Activated CD8-positive, alpha-beta T cell treated with anti-CD3 and anti-CD28 coated beads, Interleukin-2, amount 10 ng/mL, durations not matched to agents 7 days and 5 days (primary cell): ENCODE data around the gene HLA-DRA. TPM values are rescaled to one million over a fixed set of nuclear protein-coding genes. Genes with fewer than 3 reads are reported as not detected.
A peak's percentile ranks its signal among the peaks of the same experiment; 100 is the strongest.

ENCODE experiments used
- ATAC-seq: fragments of 150-1000 bp; cut with Tn5 transposase; one replicate; pipeline ENCODE4 v1.10.0; 2021; ENCODE audit warnings: moderate library complexity
- CTCF ChIA-PET: fragments of 350-600 bp; sonication (Branson Sonifier 250); formaldehyde crosslinking; loops from one replicate; lab custom pipeline; 2021; ENCODE audit warnings: antibody characterized with exemption; lab: Charles Lee
- POLR2A ChIA-PET: fragments of 350-600 bp; sonication (Branson Sonifier 250); formaldehyde crosslinking; loops from one replicate; lab custom pipeline; 2021; ENCODE audit warnings: antibody characterized with exemption; lab: Charles Lee
- DNase-seq: peaks from one replicate; pipeline ENCODE4 v3.0.0-alpha.2; 2020
- H3K27ac Mint-ChIP-seq: one replicate; pipeline ENCODE4 v1.8.0; 2021; ENCODE audit warnings: mild to moderate bottlenecking, mixed read lengths
- H3K27me3 Mint-ChIP-seq: one replicate; pipeline ENCODE4 v1.8.0; 2021; ENCODE audit warnings: low read depth, mixed read lengths
- H3K36me3 Mint-ChIP-seq: one replicate; pipeline ENCODE4 v1.8.0; 2021; ENCODE audit warnings: low read depth, mixed read lengths
- H3K4me1 Mint-ChIP-seq: one replicate; pipeline ENCODE4 v1.8.0; 2021; ENCODE audit warnings: low read depth, mixed read lengths
- H3K4me3 Mint-ChIP-seq: one replicate; pipeline ENCODE4 v1.8.0; 2021; ENCODE audit warnings: mild to moderate bottlenecking, mixed read lengths
- H3K9me3 Mint-ChIP-seq: one replicate; pipeline ENCODE4 v1.8.0; 2022; ENCODE audit warnings: mixed read lengths; ENCODE audit not compliant: insufficient read depth
- total RNA-seq, 2 experiments: library from RNA; stranded (reverse); gene quantifications; one replicate each; pipeline ENCODE4 v1.2.3, GENCODE V29; 2021

The HLA-DRA gene
- total RNA-seq: 10 to 100 TPM; 30.9 to 31.3 TPM

GRCh38 chr6:32439602-32440214 lies at the start of gene HLA-DRA:
Gene HLA-DRA (plus strand): TSS chr6:32439887. CDS start chr6:32439951, 64 bp downstream.
- ATAC-seq: peak; percentile 91
- H3K4me3 Mint-ChIP-seq: peak within 1 kb of the TSS; percentile 70
- DNase-seq: peak; percentile 63
- ChIA-PET CTCF (interaction anchor here (0.8 to 2.9 kb wide), 5 partner anchors 26 to 428 kb away, joined by 3 to 13 read pairs (median 5); no protein-coding TSS in a partner anchor), POLR2A (interaction anchor here (1.1 kb wide), 1 partner anchor 532 kb away, joined by 4 read pairs; no protein-coding TSS in a partner anchor)
- no peaks in the 10 kb centered on the region for H3K9me3 Mint-ChIP-seq
- H3K27ac Mint-ChIP-seq: peak within 1 kb of the TSS; percentile 63
- H3K36me3 Mint-ChIP-seq: peaks cover 1% of the 10 kb centered on the region
- peaks cover 18% of the 10 kb centered on the region for H3K4me1 Mint-ChIP-seq
- H3K27me3 Mint-ChIP-seq: peaks cover 32% of the 10 kb centered on the region

- Mint-ChIP-seq H3K9me3 (no peaks in the 10 kb centered on the region), H3K27me3 (peaks cover 36% of the 10 kb centered on the region), H3K4me1 (no peaks in the 10 kb centered on the region), H3K27ac (no peak overlapping the region), H3K36me3 (no peaks in the 10 kb centered on the region), H3K4me3 (no peak overlapping the region)
- POLR2A ChIA-PET: no interaction called here
- DNase-seq (no peak), ATAC-seq (no peak)
- CTCF ChIA-PET: no interaction called here
Observed at GRCh38 chr6:32391505-32391904, 48.2 kb upstream of the HLA-DRA start.

- POLR2A ChIA-PET: no interaction called here
- H3K9me3 Mint-ChIP-seq: no peaks in the 10 kb centered on the region
- no peak for DNase-seq
- H3K4me3 Mint-ChIP-seq: no peak overlapping the region
- H3K4me1 Mint-ChIP-seq: no peaks in the 10 kb centered on the region
- H3K27ac Mint-ChIP-seq: no peak overlapping the region
- no peaks in the 10 kb centered on the region for H3K36me3 Mint-ChIP-seq
- ATAC-seq: no peak
- peaks cover 40% of the 10 kb centered on the region for H3K27me3 Mint-ChIP-seq
- CTCF ChIA-PET: interaction anchor here (1.2 kb wide), 1 partner anchor 149 kb away, joined by 3 read pairs; no protein-coding TSS in a partner anchor
Observed at GRCh38 chr6:32393665-32394420, 45.8 kb upstream of the HLA-DRA start.

GRCh38 chr6:32396028-32396427 lies 43.7 kb upstream of the HLA-DRA start:
- Mint-ChIP-seq H3K27ac (no peak overlapping the region), H3K9me3 (no peaks in the 10 kb centered on the region), H3K36me3 (no peaks in the 10 kb centered on the region), H3K4me3 (no peak overlapping the region), H3K4me1 (no peaks in the 10 kb centered on the region), H3K27me3 (peaks cover 32% of the 10 kb centered on the region)
- CTCF ChIA-PET: no interaction called here
- ATAC-seq (no peak), DNase-seq (no peak)
- POLR2A ChIA-PET: no interaction called here

GRCh38 chr6:32397252-32397920 lies 42.3 kb upstream of the HLA-DRA start:
- Mint-ChIP-seq H3K27me3 (peaks cover 32% of the 10 kb centered on the region), H3K4me3 (no peak overlapping the region), H3K9me3 (no peaks in the 10 kb centered on the region), H3K4me1 (no peaks in the 10 kb centered on the region), H3K27ac (no peak overlapping the region), H3K36me3 (no peaks in the 10 kb centered on the region)
- ChIA-PET POLR2A (no interaction called here), CTCF (interaction anchor here (1.0 kb wide), 1 partner anchor 295 kb away, joined by 3 read pairs; no protein-coding TSS in a partner anchor)
- no peak for DNase-seq
- ATAC-seq: no peak

- Mint-ChIP-seq H3K4me3 (no peak overlapping the region), H3K4me1 (no peaks in the 10 kb centered on the region), H3K36me3 (no peaks in the 10 kb centered on the region), H3K27me3 (peaks cover 36% of the 10 kb centered on the region), H3K9me3 (no peaks in the 10 kb centered on the region), H3K27ac (no peak overlapping the region)
- ChIA-PET CTCF (interaction anchor here (0.9 to 5.9 kb wide), 5 partner anchors 13 to 392 kb away, joined by 3 to 39 read pairs (median 5); no protein-coding TSS in a partner anchor), POLR2A (no interaction called here)
- ATAC-seq: no peak
- DNase-seq: no peak
Observed at GRCh38 chr6:32401284-32401963, 38.3 kb upstream of the HLA-DRA start.

- DNase-seq (no peak), ATAC-seq (no peak)
- Mint-ChIP-seq H3K27ac (no peak overlapping the region), H3K4me3 (no peak overlapping the region), H3K36me3 (no peaks in the 10 kb centered on the region), H3K27me3 (peaks cover 43% of the 10 kb centered on the region), H3K4me1 (no peaks in the 10 kb centered on the region), H3K9me3 (no peaks in the 10 kb centered on the region)
- ChIA-PET CTCF (interaction anchor here (1.6 to 5.9 kb wide), 2 partner anchors 11 to 383 kb away, joined by 6 to 39 read pairs; no protein-coding TSS in a partner anchor), POLR2A (no interaction called here)
Observed at GRCh38 chr6:32402812-32403211, 36.9 kb upstream of the HLA-DRA start.

- no peaks in the 10 kb centered on the region for H3K36me3 Mint-ChIP-seq
- no peaks in the 10 kb centered on the region for H3K9me3 Mint-ChIP-seq
- POLR2A ChIA-PET: no interaction called here
- H3K27me3 Mint-ChIP-seq: peaks cover 41% of the 10 kb centered on the region
- H3K4me3 Mint-ChIP-seq: no peak overlapping the region
- DNase-seq (no peak), ATAC-seq (no peak)
- CTCF ChIA-PET: interaction anchor here (5.9 kb wide), 1 partner anchor 8 kb away, joined by 39 read pairs; no protein-coding TSS in a partner anchor
- H3K4me1 Mint-ChIP-seq: no peaks in the 10 kb centered on the region
- no peak overlapping the region for H3K27ac Mint-ChIP-seq
Observed at GRCh38 chr6:32405656-32406055, 34.0 kb upstream of the HLA-DRA start.

GRCh38 chr6:32406197-32406596 lies 33.5 kb upstream of the HLA-DRA start:
- Mint-ChIP-seq H3K27ac (no peak overlapping the region), H3K36me3 (no peaks in the 10 kb centered on the region), H3K27me3 (peaks cover 44% of the 10 kb centered on the region), H3K4me3 (no peak overlapping the region), H3K4me1 (no peaks in the 10 kb centered on the region), H3K9me3 (no peaks in the 10 kb centered on the region)
- no peak for ATAC-seq
- POLR2A ChIA-PET: no interaction called here
- no peak for DNase-seq
- CTCF ChIA-PET: interaction anchor here (5.9 kb wide), 1 partner anchor 8 kb away, joined by 39 read pairs; no protein-coding TSS in a partner anchor

- H3K4me1 Mint-ChIP-seq: no peaks in the 10 kb centered on the region
- H3K27me3 Mint-ChIP-seq: peaks cover 46% of the 10 kb centered on the region
- no peaks in the 10 kb centered on the region for H3K36me3 Mint-ChIP-seq
- H3K9me3 Mint-ChIP-seq: no peaks in the 10 kb centered on the region
- POLR2A ChIA-PET: no interaction called here
- no peak for DNase-seq
- H3K27ac Mint-ChIP-seq: no peak within 1 kb of the TSS
- ATAC-seq: no peak
- CTCF ChIA-PET: interaction anchor here (5.9 kb wide), 1 partner anchor 7 kb away, joined by 39 read pairs; no protein-coding TSS in a partner anchor
- no peak within 1 kb of the TSS for H3K4me3 Mint-ChIP-seq
Observed at GRCh38 chr6:32406857-32407256, 32.8 kb upstream of the HLA-DRA start, which contains the start of gene BTNL2. Gene BTNL2 (minus strand): TSS chr6:32407181. CDS start chr6:32407123, 58 bp downstream.

- no peak for DNase-seq
- no peaks in the 10 kb centered on the region for H3K36me3 Mint-ChIP-seq
- POLR2A ChIA-PET: interaction anchor here (0.6 kb wide), 1 partner anchor 28 kb away, joined by 3 read pairs; no protein-coding TSS in a partner anchor
- peaks cover 8% of the 10 kb centered on the region for H3K4me1 Mint-ChIP-seq
- no peaks in the 10 kb centered on the region for H3K9me3 Mint-ChIP-seq
- no peak for ATAC-seq
- no peak overlapping the region for H3K27ac Mint-ChIP-seq
- CTCF ChIA-PET: interaction anchor here (0.9 to 9.6 kb wide), 3 partner anchors 290 to 427 kb away, joined by 3 to 105 read pairs (median 10); partner anchors contain the start of gene TAP2
- no peak overlapping the region for H3K4me3 Mint-ChIP-seq
- peaks cover 50% of the 10 kb centered on the region for H3K27me3 Mint-ChIP-seq
Observed at GRCh38 chr6:32410906-32411305, 28.8 kb upstream of the HLA-DRA start.
